ENCODE measurements around the gene SERPINH1. TPM values are rescaled to one million over a fixed set of nuclear protein-coding genes. Genes with fewer than 3 reads are reported as not detected.

SERPINH1 gene
- total RNA-seq, 3 donors from 2014 or later, result 17.6 to 19.8 (median 17.8) TPM

DNA sequence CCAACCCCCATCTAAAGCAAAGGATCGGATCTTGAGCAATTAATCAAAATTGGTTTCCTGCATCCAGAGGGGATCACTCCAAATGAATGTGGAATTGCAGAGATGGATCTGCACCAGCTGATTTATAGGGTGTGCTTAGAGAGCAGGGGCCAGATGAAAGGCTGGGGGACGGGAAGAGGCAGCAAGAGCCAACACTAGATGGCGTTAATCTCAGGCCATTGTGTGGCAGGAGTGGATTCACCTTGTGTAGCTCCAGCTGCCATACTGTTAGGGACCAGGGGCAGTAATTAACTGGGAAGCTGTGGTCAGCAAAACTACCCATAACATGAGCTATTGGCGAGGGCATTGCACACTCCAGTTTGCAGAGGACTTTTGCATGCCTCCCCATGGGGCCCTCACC is 35.6 kb downstream of the SERPINH1 start:
- Mint-ChIP-seq H3K36me3 (ENCODE audit: insufficient read depth) (no peaks in the 10 kb centered on the region), H3K27me3 (ENCODE audit: low read depth) (no peaks in the 10 kb centered on the region)

DNA sequence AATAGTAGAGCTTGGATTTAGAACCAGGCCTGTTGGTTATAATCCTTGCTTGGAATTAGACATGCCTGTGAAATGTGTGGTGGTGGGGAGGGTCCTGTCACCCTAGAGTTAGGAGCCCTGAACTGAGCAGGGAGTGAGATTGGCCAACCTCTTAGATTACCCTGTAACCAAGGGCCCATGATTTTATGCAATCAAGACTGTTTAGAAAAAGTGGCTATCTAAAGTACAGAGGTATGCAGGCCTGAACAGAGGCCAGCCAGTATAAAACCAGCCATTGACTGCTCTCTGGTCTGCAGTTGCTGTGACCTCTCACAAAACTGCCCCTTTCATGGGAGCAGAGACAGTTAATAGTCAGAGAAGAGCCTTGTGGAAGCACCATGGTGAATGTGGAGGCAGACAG is 36.2 kb downstream of the SERPINH1 start:
- DNase-seq (no peak), ATAC-seq (no peak)
- Mint-ChIP-seq H3K9me3 (no peaks in the 10 kb centered on the region), H3K4me1 (ENCODE audit: low read depth) (no peaks in the 10 kb centered on the region), H3K27me3 (ENCODE audit: low read depth) (peaks cover 2% of the 10 kb centered on the region), H3K4me3 (no peak overlapping the region), H3K36me3 (ENCODE audit: insufficient read depth) (no peaks in the 10 kb centered on the region)

More for the DNA sequence above, 35.6 kb downstream of the SERPINH1 start:
- H3K9me3 Mint-ChIP-seq, result no peaks in the 10 kb centered on the region
- ATAC-seq (no peak), DNase-seq (no peak)
- H3K4me3 Mint-ChIP-seq, result no peak overlapping the region
- peaks cover 5% of the 10 kb centered on the region for H3K4me1 Mint-ChIP-seq (ENCODE audit: low read depth)

DNA sequence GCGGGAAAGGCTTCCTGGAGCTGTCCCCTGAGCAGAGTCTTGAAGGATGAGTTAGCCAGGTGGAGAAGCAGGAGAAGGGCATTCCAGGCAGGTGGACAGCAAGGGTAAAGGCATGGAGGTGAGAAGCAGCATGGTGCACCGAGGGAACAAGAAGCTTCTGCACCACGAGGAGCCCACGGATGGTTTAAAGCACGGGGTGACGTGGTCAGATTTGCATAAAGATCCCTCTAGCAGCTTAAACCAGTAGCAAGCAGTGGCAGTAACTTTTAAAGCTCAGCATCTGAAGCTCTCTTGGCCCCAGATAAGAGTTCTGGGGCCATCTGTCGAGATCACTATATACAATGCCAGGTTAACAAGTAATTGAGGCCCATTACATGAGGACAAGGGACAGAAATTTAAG is 36.8 kb downstream of the SERPINH1 start:
- no peak overlapping the region for H3K4me3 Mint-ChIP-seq
- no peaks in the 10 kb centered on the region for H3K36me3 Mint-ChIP-seq (ENCODE audit: insufficient read depth)
- peaks cover 2% of the 10 kb centered on the region for H3K27me3 Mint-ChIP-seq (ENCODE audit: low read depth)
- no peak for ATAC-seq
- H3K4me1 Mint-ChIP-seq (ENCODE audit: low read depth), result no peaks in the 10 kb centered on the region
- no peak for DNase-seq
- H3K9me3 Mint-ChIP-seq, result no peaks in the 10 kb centered on the region

DNA sequence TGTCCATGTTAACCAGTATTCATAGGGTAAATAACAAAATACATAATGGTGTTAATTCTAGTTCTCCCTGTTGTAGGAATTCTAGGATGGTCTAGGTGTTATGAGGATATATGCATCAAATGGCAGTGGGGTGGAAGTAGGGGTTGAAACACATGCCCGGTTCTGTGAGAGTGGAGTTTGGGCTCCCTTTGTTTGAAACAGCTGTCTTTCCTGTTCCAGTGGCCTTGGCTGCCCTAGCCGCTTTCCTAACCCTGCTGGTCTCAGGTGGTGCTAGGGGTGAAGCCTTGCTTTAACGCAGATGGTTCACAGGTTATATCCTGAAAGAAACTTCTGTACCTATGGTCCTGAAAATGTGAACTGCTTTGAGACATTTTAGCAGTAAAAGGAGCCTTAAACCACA is 38.3 kb downstream of the SERPINH1 start:
- Mint-ChIP-seq H3K27me3 (ENCODE audit: low read depth) (peaks cover 2% of the 10 kb centered on the region), H3K4me3 (no peak overlapping the region), H3K4me1 (ENCODE audit: low read depth) (no peaks in the 10 kb centered on the region), H3K36me3 (ENCODE audit: insufficient read depth) (no peaks in the 10 kb centered on the region), H3K9me3 (no peaks in the 10 kb centered on the region)
- no peak for DNase-seq
- no peak for ATAC-seq

DNA sequence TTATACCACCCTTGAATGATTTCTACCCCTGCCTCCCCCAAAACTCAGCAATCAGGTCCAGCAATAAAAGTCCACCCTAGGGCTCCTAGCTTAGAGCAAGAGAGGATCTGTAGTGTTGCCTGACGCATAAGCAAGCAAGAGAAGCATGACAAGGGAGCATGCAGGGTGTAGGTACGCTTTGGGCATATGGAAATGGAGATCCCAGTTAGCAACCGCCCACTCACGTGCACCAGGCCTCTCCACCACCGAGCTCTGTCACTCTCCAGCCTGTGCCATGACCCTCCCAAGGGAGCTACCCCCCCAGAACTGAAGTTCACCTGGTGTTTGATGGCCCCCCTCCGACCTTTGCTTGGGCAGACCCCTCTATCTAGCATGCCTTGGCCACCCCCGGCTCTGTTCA is 39.4 kb downstream of the SERPINH1 start:
- no peaks in the 10 kb centered on the region for H3K4me1 Mint-ChIP-seq (ENCODE audit: low read depth)
- H3K36me3 Mint-ChIP-seq (ENCODE audit: insufficient read depth), result no peaks in the 10 kb centered on the region
- ATAC-seq, result no peak
- DNase-seq, result no peak
- peaks cover 2% of the 10 kb centered on the region for H3K27me3 Mint-ChIP-seq (ENCODE audit: low read depth)
- no peaks in the 10 kb centered on the region for H3K9me3 Mint-ChIP-seq
- H3K4me3 Mint-ChIP-seq, result no peak overlapping the region

DNA sequence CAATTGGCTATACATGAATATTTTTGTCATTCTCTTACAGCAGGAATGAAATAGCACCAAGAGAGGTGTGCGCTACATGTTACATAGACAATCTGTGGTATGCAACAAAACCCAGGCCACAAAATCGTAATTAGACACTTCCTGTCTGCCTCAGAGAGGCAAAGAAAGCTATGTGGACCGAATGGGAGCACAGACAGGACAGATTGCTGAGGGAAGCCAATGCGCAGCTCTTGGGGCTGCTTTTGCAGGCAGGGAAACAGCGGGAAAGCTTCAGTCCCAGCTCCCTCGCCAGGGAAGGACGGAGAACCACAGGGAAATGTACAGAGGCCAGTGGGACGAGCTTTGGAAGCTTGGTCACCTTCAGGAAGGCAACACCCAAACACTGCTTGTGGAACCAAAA is 40.9 kb downstream of the SERPINH1 start:
- no peaks in the 10 kb centered on the region for H3K9me3 Mint-ChIP-seq
- peaks cover 3% of the 10 kb centered on the region for H3K27me3 Mint-ChIP-seq (ENCODE audit: low read depth)
- DNase-seq (no peak), ATAC-seq (no peak)
- H3K36me3 Mint-ChIP-seq (ENCODE audit: insufficient read depth), result no peaks in the 10 kb centered on the region
- no peak overlapping the region for H3K4me3 Mint-ChIP-seq
- H3K4me1 Mint-ChIP-seq (ENCODE audit: low read depth), result no peaks in the 10 kb centered on the region

DNA sequence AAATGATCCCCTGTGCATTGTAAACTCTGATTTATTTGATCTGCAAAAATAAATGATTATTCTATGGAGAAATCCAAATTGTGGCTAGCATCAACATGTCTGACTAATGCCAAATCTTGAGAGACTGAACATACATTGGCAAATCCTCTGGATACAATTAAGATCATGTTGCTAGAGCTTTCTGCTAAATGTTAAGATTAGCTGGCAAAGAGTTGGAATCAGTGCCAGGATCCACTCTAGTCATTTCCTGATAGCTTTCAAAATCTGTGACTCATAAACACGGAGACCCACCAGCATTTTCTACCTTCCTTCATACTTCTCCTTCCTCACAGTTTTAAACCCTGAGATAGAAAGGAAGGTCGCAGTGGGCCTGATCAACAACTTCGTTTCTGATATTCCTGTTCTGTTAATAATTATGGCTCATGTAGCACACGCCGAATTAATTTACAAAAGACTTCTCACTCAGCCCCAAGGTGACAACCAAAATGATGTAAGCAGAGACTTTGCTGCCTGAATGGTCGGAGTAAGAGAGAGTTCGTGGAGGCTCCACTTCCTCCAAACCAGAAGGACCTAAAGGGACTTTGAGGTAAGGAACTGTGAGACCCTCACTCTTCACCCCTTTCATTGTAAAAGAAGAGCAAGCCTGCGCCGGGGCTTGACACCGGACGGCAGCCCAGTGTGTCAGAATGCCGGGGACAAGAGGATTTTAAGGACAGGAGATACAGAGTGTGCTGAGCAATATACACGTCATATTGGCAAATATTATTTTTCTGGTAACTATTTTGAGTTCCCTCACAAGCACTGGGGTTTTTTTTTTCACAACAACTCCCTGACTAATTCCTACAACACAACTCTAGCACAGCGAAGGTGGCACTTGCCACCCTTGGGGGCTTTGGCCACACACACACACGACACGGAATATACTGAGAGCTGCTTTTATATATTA is 42.0 kb downstream of the SERPINH1 start:
- no peak for DNase-seq
- no peak overlapping the region for H3K4me3 Mint-ChIP-seq
- H3K9me3 Mint-ChIP-seq, result no peaks in the 10 kb centered on the region
- H3K36me3 Mint-ChIP-seq (ENCODE audit: insufficient read depth), result no peaks in the 10 kb centered on the region
- H3K27me3 Mint-ChIP-seq (ENCODE audit: low read depth), result peaks cover 3% of the 10 kb centered on the region
- H3K4me1 Mint-ChIP-seq (ENCODE audit: low read depth), result no peaks in the 10 kb centered on the region
- no peak for ATAC-seq

DNA sequence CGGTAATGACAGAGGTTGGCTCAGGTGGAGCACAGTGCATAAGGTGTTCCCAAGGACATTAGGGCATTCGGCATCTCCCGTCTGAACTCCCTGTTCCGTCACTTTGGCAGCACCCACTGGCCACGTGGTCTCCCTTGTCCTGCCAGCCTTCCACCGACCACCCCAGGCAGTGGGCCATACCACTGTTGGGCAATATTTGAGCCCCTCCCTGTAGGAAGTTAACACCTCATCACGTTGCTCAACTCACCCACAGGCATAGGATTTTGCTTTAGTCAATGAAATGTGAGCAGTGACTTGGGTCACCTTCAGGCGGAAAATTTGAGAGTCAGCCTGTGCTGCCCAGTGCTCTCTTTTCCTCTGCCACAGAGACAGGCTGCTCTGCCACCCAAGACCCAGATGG is 44.0 kb downstream of the SERPINH1 start:
- no peaks in the 10 kb centered on the region for H3K36me3 Mint-ChIP-seq (ENCODE audit: insufficient read depth)
- H3K27me3 Mint-ChIP-seq (ENCODE audit: low read depth), result peaks cover 6% of the 10 kb centered on the region
- no peak for ATAC-seq
- no peaks in the 10 kb centered on the region for H3K9me3 Mint-ChIP-seq
- DNase-seq, result no peak
- no peak overlapping the region for H3K4me3 Mint-ChIP-seq
- no peaks in the 10 kb centered on the region for H3K4me1 Mint-ChIP-seq (ENCODE audit: low read depth)

DNA sequence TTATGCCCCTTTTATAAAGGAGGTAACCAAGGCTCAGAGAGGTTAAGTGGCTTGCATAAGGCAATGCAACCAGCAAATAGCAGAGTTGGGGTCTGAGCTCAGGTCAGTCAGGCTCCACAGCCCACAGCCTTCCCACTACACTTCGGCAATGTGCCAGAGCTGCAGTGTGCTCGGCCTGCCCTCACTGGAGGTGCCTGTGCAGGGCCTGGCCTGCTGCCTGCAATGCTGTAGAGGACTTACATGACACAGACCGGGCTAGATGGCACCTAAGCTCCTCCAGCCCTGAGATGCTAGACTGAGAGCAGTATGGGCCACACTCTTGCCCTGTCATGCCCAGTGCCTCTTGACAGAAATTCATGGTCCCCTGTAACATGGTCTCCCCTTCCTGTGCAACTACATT is 49.8 kb downstream of the SERPINH1 start:
- Mint-ChIP-seq H3K27me3 (ENCODE audit: low read depth) (peaks cover 6% of the 10 kb centered on the region), H3K4me1 (ENCODE audit: low read depth) (no peaks in the 10 kb centered on the region), H3K4me3 (no peak overlapping the region), H3K9me3 (no peaks in the 10 kb centered on the region), H3K36me3 (ENCODE audit: insufficient read depth) (no peaks in the 10 kb centered on the region)
- ATAC-seq (no peak), DNase-seq (no peak)

DNA sequence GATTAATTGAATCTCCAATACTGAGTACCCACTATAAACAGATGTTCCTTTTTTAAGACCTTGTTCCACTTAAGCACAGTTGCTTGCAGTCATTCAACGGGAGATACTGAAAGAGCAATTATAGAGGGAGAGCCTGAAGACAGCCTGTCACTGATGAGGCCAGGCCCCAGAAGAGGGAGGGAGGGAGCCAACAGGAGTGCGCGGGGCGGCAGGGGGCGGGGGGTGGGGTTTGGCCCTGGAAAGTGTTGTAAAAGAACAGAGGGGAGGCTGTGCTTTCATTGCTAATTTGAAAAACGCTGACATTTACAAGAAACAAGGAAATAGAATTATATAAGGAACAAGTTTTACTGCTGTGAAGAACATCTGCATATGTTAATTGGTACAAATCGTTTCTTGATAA is 53.7 kb downstream of the SERPINH1 start:
- DNase-seq (no peak), ATAC-seq (no peak)
- Mint-ChIP-seq H3K9me3 (peaks cover 3% of the 10 kb centered on the region), H3K4me3 (no peak overlapping the region), H3K27me3 (ENCODE audit: low read depth) (peaks cover 3% of the 10 kb centered on the region), H3K36me3 (ENCODE audit: insufficient read depth) (no peaks in the 10 kb centered on the region), H3K4me1 (ENCODE audit: low read depth) (no peaks in the 10 kb centered on the region)

DNA sequence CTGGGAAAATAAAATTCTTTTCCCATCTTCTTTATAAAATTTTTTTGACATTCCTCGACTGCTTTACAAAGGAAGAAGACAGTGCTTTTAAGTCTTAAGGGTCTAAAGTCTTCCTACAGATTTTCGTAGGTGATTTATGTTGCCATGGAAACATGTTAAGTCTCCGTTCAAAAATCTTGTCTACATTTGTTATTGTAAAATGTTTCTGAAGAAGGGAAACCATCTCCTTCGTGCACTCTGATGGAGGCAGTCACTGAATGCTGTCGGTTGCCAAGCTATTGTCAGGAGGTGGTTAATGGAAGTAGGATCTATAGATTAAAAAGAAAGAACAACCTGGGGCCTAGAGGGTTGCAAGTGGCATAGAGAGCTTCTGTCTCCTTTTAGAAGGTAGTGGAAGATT is 54.2 kb downstream of the SERPINH1 start:
- no peak for ATAC-seq
- H3K9me3 Mint-ChIP-seq, result peaks cover 3% of the 10 kb centered on the region
- no peak for DNase-seq
- H3K4me3 Mint-ChIP-seq, result no peak overlapping the region
- no peaks in the 10 kb centered on the region for H3K36me3 Mint-ChIP-seq (ENCODE audit: insufficient read depth)
- peaks cover 3% of the 10 kb centered on the region for H3K27me3 Mint-ChIP-seq (ENCODE audit: low read depth)
- no peaks in the 10 kb centered on the region for H3K4me1 Mint-ChIP-seq (ENCODE audit: low read depth)

Other genes with a start within 250 kb of the SERPINH1 start
- gene ARRB1, start 210.6 kb upstream of the SERPINH1 start, total RNA-seq, result 10 to 100 TPM; 16.7 to 25.1 (median 18.8) TPM
- gene RPS3, start 162.7 kb upstream of the SERPINH1 start, total RNA-seq, result 1,000 to 10,000 TPM; 4,010 to 4,371 (median 4,184) TPM
- gene KLHL35, start 129.1 kb upstream of the SERPINH1 start, total RNA-seq, result 1 to 10 TPM in 2 of 3 donors, under 1 TPM in 1; 0.98 to 1.5 (median 1.3) TPM
- gene GDPD5, start 36.3 kb upstream of the SERPINH1 start, total RNA-seq, result 10 to 100 TPM in 1 of 3 donors, 1 to 10 TPM in 2; 5.4 to 10.9 (median 9.8) TPM
- not detected for gene MAP6, start 106.8 kb downstream of the SERPINH1 start, total RNA-seq
- under 1 TPM in 1 of 3 donors, not detected in 2; 0.13 TPM for gene MOGAT2, start 155.6 kb downstream of the SERPINH1 start, total RNA-seq
- 1 to 10 TPM; 5.0 to 9.8 (median 5.8) TPM for gene DGAT2, start 206.5 kb downstream of the SERPINH1 start, total RNA-seq